ENCODE results near the gene KRT14. TPM values are rescaled to one million over a fixed set of nuclear protein-coding genes. Genes with fewer than 3 reads are reported as not detected.
A peak's percentile ranks its signal among the peaks of the same experiment; 100 is the strongest.

Gene KRT14
- total RNA-seq, 2 donors from 2014 or later, result 1.3 to 2.0 TPM

DNA sequence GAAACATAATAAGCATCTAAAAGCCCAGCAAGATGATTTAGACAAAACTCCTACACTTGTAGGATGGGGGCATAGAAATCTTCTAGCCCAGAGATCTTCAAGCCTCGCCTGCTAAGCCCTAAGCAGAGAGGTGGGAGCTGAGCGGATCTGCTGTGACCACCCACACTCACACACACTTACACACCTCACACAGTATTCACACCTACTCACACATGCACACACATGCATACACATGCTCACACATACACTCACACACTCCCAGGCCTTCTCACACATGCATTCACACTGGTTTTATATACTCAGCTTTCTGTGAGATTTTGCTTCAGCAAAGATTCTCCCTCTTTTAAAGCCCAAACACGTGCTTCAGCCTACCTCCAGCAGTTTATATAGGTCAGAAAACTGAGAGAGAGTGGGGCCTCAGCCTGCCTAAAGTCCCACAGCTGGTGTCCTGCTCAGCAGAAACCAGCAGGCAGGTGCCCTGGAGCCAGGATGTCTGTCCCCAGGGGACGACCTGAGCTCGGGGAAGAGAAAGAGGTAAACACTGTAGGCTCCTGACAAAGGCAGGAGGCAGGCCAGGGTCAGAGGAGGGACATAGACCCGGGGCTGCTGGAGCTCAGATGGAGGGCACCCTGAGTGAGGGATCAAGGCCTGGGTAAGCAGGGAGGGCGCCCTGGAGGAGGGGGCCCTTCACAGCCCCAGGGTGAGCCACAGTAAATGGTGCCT is 46.6 kb downstream of the KRT14 start:
- intact Hi-C loops (cut with DNase I), result loop anchor here in 1 of 2 donors (5.0 to 10.0 kb wide), 2 partner anchors 105 to 633 kb away; no protein-coding TSS in a partner anchor
- DNase-seq (ENCODE audit: low spot score), result peak; percentile 66

DNA sequence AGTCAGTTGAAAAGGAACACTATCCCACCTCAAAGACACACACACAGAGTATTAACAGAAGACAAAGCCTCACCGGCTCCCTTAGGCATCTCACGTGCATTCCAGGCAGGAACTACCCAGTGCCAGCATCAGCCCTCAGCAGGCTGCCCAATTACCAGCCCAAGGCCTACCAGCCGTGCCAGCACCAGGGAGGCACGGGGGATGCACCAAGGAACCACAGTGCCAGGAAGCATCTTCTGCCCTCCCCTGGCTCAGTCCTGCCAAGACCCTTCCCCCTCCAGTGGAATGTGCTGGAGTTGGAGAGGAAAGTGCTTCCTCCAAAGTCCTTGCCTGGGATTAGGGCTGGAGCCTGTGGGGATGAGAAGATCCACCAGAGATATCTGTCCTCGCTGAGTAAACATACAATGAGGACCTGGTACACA is 47.6 kb downstream of the KRT14 start:
- DNase-seq (ENCODE audit: low spot score), result peak; percentile 16
- intact Hi-C loops (cut with DNase I), result no loop called here

DNA sequence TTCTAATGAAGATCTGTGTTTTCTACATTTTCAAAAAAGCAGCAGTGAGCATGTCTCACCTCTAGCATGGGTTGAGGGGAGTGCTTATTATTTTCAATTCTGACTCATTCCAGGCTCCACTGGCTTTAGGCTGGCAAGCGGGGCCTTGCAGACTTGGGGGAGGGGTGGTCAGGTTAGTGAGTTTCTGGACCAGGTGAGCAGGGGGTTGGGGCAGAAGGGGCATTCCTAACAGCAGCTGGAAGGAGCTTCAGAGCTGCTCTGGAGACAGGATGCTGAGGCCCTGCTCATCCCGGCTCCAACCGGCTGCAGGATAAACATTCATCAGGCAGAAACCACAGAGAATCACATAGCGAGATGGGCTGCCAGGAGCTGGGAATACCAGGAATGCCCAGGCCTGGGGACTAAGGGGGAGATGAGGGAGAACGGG is 48.1 kb downstream of the KRT14 start:
- intact Hi-C loops (cut with DNase I), result no loop called here
- peak; percentile 37 for DNase-seq (ENCODE audit: low spot score)

DNA sequence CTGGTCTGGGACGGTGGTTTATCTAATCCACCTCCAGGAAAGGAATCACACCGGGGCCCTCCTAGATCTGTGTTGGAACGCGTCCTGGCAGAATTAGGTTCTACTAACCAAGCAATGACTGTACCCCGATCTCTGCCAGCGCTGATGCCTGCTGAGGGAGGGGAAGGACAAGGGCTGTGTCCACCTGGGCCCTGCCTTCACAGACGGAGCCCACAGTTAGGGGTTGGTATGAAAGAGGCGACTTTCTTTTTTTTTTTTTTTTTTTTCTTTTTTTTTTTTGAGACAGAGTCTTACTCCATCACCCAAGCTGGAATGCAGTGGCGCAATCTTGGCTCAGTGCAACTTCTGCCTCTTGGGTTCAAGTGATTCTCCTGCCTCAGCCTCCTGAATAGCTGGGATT is 48.7 kb downstream of the KRT14 start:
- peak; percentile 54 for DNase-seq (ENCODE audit: low spot score)
- intact Hi-C loops (cut with DNase I), result no loop called here

DNA sequence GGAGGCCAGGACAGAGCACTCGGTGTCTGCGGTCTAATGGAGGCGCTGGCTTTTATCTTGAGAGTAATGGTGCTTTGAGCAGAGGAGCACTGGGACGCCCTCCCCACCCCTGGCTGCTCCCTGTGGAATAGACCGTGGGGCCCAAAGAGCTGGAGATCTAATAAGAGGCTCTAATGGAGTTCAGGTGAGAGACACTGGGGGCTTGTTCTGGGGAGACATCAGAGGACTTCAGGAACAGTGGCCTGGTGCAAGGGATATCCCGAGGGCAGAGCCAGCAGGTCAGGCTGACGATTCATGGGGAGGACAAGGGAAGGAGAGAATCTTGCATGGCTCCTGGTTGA is 49.1 kb downstream of the KRT14 start:
- intact Hi-C loops (cut with DNase I), result no loop called here
- DNase-seq (ENCODE audit: low spot score), result peak; percentile 16

DNA sequence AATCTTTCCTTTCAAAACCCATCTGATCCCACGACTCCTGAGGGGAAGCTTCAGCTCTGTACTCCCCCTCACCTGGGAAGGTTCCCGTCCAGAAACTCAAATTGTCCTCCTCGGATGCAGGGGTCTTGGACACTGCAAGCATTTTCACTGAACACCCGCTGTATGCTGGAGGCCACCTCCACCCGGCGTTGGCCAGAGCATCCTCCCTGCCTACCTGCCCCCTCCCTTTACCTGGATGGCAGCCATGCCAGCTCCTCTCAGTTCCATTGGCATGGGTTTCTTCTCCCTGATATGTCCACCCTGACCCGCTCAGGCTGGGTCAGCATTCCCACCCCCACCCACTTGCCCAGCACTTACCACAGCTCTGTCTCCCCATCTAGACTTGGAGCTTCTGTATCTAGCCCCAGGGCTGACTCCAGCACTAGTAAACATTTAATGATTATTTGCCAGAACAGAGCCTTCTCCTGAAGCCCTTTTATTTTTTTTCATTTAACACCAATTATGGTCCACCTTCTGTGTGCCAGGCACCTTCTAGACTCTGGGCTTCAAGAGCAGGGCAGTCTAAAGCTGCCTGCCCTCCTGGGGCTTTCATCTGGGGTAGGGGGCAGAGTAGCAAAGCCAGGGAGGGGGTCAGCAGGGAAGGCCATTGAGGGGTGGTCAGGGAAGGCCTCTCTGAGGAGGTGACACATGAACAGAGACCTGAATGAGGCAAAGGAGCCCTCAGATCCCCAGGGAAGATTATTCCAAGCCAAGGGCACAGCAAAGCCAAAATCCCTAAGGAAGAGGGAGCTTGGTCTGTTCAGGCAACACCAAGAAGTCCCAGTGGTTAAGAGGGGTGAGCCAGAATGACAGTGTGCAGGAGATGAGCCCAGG is 49.7 kb downstream of the KRT14 start:
- intact Hi-C loops (cut with DNase I), result no loop called here
- peak; percentile 47 for DNase-seq (ENCODE audit: low spot score)

DNA sequence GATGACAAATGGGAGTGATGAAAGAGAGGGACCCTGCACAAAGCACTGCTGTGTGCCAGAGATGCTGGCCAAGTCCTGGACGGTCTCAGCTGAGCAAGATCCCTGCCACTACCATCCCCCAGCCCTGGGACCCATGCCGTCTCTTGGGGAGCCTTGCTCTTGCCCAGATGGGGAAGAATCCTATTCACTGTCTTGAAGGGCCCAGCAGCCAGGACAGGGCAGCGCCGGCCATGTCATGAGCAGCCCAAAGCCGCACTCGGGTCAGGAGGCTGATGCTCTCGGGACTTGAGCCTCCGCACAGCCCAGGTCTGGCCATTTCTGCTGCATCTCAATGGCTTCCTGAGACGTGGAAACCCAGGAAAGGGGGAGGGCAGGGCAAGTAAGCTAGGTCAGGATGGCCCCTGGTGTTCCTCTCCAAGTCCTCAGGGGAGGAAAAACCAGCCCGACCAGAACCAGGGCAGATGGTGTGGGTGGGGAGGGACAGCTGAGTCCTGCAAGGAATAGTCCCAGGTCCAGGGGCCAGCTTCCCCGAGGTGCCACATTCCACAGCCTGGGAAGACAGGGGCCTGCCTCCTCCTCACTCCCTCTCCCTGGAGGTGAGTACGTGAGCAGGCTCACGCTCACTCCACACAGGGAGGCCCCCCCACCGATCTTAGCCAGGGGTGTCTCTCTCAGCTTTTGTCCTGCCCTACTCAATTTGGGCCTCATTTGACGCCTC is 50.8 kb downstream of the KRT14 start:
- intact Hi-C loops (cut with DNase I), result no loop called here
- DNase-seq (ENCODE audit: low spot score), result peak; percentile 75

DNA sequence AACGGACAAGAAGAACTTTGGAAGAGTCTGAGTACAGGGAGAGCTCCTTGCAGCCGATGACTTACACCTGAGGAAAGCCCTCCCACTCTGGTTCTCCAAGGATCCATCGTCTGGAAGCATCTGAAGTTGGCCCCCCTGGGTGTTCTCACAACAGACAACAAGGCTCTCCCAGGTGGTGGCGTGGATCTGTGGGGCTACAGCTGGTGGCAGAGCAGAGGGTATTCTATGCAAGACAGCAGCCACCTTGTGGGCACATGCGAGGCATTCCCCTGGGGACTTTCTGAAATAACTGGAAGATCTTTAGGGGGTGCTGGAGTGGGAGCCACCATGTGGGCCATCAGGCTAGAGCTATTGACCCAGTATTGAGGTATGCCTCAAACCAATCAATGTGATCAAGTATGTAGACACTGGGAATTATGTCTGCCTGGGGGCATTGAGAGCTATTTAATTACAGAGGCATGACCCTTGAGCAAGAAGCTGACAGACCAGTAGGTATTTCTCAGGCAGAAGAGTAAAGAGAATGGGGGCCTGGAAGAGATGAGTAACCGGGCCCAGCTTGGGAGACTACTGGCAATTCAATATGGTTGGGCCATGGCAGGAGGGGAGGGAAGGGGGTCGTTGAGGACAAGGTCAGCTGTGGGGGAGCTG is 51.7 kb downstream of the KRT14 start:
- DNase-seq (ENCODE audit: low spot score), result no peak
- intact Hi-C loops (cut with DNase I), result no loop called here

DNA sequence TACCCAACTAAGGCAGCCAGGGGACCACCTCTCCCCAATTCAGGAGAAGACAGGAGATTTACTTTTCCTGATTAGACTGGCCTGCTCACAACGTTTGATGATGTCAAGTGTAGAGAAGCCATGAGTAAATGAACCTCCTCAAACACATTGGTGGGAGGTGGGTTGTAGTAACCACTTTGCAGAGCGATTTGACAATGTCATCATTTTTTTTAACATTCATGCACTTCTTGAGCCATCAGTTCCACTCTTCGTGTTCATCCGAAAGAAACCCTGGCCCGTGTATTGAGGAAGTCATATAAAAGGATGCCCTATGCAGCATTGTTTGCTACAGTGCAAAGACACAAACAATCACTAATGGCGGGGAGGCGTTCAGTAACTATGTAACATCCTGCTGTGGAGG is 53.1 kb downstream of the KRT14 start:
- intact Hi-C loops (cut with DNase I), result no loop called here
- DNase-seq (ENCODE audit: low spot score), result no peak

DNA sequence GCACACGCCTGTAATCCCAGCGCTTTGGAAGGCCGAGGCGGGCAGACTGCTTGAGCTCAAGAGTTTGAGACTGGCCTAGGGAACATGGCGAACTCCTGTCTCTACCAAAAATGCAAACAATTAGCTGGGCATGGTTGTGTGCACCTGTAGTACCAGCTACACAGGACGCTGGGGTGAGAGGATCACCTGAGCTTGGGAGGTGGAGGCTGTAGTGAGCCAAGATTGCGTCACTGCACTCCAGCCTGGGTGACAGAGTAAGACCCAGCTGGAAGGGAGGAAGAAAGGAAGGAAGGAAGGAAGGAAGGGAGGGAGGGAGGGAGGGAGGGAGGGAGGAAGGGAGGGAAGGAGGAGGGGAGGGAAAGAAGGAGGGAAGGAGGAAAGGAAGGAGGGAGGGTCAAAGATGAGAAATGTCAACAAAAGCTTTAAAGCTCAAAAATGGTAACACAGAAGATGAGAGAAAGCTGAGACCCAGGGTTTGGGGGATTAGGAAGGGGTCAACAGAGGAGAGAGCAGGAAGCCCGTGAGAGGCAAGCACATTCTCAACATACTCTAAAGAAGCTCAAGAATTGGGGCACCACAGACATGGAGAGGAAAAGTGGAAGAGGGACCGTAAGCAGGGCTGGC is 53.6 kb downstream of the KRT14 start:
- intact Hi-C loops (cut with DNase I), result no loop called here
- DNase-seq (ENCODE audit: low spot score), result no peak

Other genes starting within 250 kb of the KRT14 start
- not detected for gene KRT33A, start 236.1 kb downstream of the KRT14 start, total RNA-seq
- not detected for gene KRT33B, start 217.1 kb downstream of the KRT14 start, total RNA-seq
- gene KRT34, start 204.6 kb downstream of the KRT14 start, total RNA-seq, result not detected
- gene KRT31, start 189.3 kb downstream of the KRT14 start, total RNA-seq, result not detected
- not detected for gene KRT37, start 162.3 kb downstream of the KRT14 start, total RNA-seq
- gene KRT38, start 145.9 kb downstream of the KRT14 start, total RNA-seq, result not detected
- under 1 TPM in 1 of 2 donors, not detected in 1; 0.23 TPM for gene KRT32, start 119.5 kb downstream of the KRT14 start, total RNA-seq
- gene KRT35, start 105.7 kb downstream of the KRT14 start, total RNA-seq, result not detected
- not detected for gene KRT36, start 97.0 kb downstream of the KRT14 start, total RNA-seq
- not detected for gene KRT13, start 81.3 kb downstream of the KRT14 start, total RNA-seq
- gene KRT15, start 68.0 kb downstream of the KRT14 start, total RNA-seq, result not detected
- 1 to 10 TPM; 1.6 to 3.6 TPM for gene KRT19, start 58.6 kb downstream of the KRT14 start, total RNA-seq
- gene KRT9, start 14.8 kb downstream of the KRT14 start, total RNA-seq, result not detected
- not detected for gene KRT16, start 25.9 kb upstream of the KRT14 start, total RNA-seq
- gene KRT17, start 37.7 kb upstream of the KRT14 start, total RNA-seq, result 1 to 10 TPM; 2.8 to 5.1 TPM
- 100 to 1,000 TPM; 694 to 760 TPM for gene EIF1, start 102.0 kb upstream of the KRT14 start, total RNA-seq
- gene GAST, start 125.4 kb upstream of the KRT14 start, total RNA-seq, result not detected
- under 1 TPM in 1 of 2 donors, not detected in 1; 0.19 TPM for gene HAP1, start 147.7 kb upstream of the KRT14 start, total RNA-seq
- gene JUP, start 199.8 kb upstream of the KRT14 start, total RNA-seq, result 10 to 100 TPM; 14.6 to 21.2 TPM
- gene P3H4, start 225.1 kb upstream of the KRT14 start, total RNA-seq, result 10 to 100 TPM; 10.1 to 12.1 TPM
- gene FKBP10, start 226.1 kb upstream of the KRT14 start, total RNA-seq, result 100 to 1,000 TPM in 1 of 2 donors, 10 to 100 TPM in 1; 91.3 to 134 TPM
- gene NT5C3B, start 249.3 kb upstream of the KRT14 start, total RNA-seq, result 10 to 100 TPM; 49.1 to 61.8 TPM